Cardiac muscle cell (in vitro differentiated cells and primary cell): ENCODE data around the gene SSU72. TPM values are rescaled to one million over a fixed set of nuclear protein-coding genes. Genes with fewer than 3 reads are reported as not detected.

ENCODE experiments used
- DNase-seq, 2 donors: peaks; one replicate each; pipeline versions ENCODE4 v3.0.0 to v3.0.0-alpha.2; 2010 to 2017; ENCODE audit warnings: low read depth in 1 of 2, low spot score in 1 of 2
- H3K27ac ChIP-seq: fragments of 200-600 bp; sonication (generic); 2 replicates; pipeline ENCODE4 v1.5.1; 2016
- H3K27me3 ChIP-seq: fragments of 200-600 bp; sonication (generic); 2 replicates; pipeline ENCODE4 v1.6.0; 2016; ENCODE audit warnings: control low read depth
- H3K36me3 ChIP-seq: fragments of 200-600 bp; sonication (generic); 2 replicates; pipeline ENCODE4 v1.5.1; 2016; ENCODE audit warnings: control low read depth
- H3K4me1 ChIP-seq: fragments of 200-600 bp; sonication (generic); 2 replicates; pipeline ENCODE4 v1.8.1; 2017; ENCODE audit warnings: low read depth, mild to moderate bottlenecking, mixed run types
- H3K4me3 ChIP-seq: fragments of 200-600 bp; sonication (generic); 2 replicates; pipeline ENCODE4 v1.5.1; 2016; ENCODE audit warnings: mild to moderate bottlenecking
- H3K9me3 ChIP-seq: fragments of 200-600 bp; sonication (generic); 2 replicates; pipeline ENCODE4 v1.5.1; 2017; ENCODE audit warnings: low read depth, mild to moderate bottlenecking, control low read depth
- polyA plus RNA-seq: library from polyadenylated mRNA; unstranded; fragments of >200 nt; fragmentation: Nextera tagmentation; extraction: Ambion mirVana; gene quantifications from 2 replicates; pipeline ENCODE4 v1.2.1, GENCODE V29; 2016
- total RNA-seq: library from RNA; depleted of rRNA; stranded (reverse); fragments of >200 nt; gene quantifications from 2 replicates; pipeline ENCODE4 v1.2.3, GENCODE V29; 2016
- TF ChIP-seq, protein P1 (sequence below): IDR thresholded peaks from 2 replicates; pipeline ENCODE4 v1.5.1; 2012; ENCODE audit warnings: low read depth, mild to moderate bottlenecking, low read length

The SSU72 gene
- total and polyA plus RNA-seq, 2 experiments from 2014 or later: 97.3 to 202 TPM

DNA sequence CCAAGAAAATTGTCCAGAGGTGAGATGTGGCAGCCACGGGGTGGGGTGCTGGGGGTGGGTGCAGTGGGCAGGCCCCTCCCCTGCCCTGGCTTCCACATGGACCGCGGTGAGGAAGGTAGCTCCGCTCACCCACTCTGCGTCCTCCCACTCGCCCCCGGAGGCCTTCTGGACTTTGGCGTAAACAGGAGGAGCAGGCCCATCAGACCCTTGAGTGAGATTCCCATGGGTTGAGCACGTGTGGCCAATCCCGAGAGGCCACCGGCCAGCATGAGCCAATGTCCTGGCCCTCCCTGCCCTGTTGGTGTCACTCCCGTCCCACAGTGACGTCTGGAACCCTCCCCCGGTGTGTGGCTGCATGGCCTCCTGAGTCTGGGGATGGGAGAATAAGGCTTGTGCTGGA is 26.1 kb downstream of the SSU72 start:
- DNase-seq: no peak
- H3K36me3 ChIP-seq: no peaks in the 10 kb centered on the region
- H3K27ac ChIP-seq: no peak overlapping the region
- H3K4me3 ChIP-seq: no peak overlapping the region
- H3K4me1 ChIP-seq: no peaks in the 10 kb centered on the region
- H3K27me3 ChIP-seq: no peaks in the 10 kb centered on the region
- TF ChIP-seq, protein P1, sequence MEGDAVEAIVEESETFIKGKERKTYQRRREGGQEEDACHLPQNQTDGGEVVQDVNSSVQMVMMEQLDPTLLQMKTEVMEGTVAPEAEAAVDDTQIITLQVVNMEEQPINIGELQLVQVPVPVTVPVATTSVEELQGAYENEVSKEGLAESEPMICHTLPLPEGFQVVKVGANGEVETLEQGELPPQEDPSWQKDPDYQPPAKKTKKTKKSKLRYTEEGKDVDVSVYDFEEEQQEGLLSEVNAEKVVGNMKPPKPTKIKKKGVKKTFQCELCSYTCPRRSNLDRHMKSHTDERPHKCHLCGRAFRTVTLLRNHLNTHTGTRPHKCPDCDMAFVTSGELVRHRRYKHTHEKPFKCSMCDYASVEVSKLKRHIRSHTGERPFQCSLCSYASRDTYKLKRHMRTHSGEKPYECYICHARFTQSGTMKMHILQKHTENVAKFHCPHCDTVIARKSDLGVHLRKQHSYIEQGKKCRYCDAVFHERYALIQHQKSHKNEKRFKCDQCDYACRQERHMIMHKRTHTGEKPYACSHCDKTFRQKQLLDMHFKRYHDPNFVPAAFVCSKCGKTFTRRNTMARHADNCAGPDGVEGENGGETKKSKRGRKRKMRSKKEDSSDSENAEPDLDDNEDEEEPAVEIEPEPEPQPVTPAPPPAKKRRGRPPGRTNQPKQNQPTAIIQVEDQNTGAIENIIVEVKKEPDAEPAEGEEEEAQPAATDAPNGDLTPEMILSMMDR: no peak
- H3K9me3 ChIP-seq: no peaks in the 10 kb centered on the region

DNA sequence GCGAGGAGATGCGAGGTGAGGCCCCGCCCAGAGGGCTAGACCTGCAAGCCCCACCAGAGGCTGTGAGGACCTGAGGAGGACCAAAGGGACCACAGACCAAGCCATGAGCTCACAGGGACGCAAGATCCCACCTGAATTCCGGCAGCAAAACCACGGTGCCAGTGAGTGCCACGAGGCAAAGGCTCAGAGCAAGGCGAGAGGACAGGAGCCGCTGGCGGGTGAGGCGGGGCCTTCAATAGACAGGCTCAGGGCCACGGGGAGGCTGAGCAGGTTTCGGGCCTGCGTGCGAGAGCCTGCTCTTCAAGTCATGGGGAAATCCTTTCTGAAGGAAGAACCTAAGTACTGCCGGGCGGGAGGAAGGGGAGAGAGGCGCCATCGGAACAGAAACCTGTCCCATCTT is 27.2 kb downstream of the SSU72 start:
- H3K4me3 ChIP-seq: no peak overlapping the region
- TF ChIP-seq, protein P1: no peak
- no peak overlapping the region for H3K27ac ChIP-seq
- no peaks in the 10 kb centered on the region for H3K36me3 ChIP-seq
- no peak for DNase-seq
- H3K4me1 ChIP-seq: no peaks in the 10 kb centered on the region
- H3K27me3 ChIP-seq: no peaks in the 10 kb centered on the region
- H3K9me3 ChIP-seq: no peaks in the 10 kb centered on the region

DNA sequence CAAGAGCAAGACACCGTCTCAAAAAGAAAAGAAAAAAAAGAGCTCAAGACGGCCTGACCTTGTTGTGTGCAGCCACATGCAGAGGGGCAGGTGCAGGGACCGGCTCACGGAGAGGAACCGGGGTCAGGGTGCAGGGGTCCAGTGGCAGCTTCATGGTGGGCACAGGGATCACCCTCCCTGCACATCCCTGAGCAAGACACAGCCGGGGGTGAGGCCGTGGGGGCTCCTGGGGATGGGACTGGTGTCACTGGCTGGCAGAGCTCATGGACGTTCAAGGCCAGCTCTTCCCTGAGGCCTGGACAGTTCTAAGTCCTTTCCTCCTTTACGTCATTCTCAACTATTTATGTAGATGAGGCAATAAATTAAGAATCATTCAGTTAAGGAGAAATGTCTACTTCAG is 27.7 kb downstream of the SSU72 start:
- DNase-seq: no peak

DNA sequence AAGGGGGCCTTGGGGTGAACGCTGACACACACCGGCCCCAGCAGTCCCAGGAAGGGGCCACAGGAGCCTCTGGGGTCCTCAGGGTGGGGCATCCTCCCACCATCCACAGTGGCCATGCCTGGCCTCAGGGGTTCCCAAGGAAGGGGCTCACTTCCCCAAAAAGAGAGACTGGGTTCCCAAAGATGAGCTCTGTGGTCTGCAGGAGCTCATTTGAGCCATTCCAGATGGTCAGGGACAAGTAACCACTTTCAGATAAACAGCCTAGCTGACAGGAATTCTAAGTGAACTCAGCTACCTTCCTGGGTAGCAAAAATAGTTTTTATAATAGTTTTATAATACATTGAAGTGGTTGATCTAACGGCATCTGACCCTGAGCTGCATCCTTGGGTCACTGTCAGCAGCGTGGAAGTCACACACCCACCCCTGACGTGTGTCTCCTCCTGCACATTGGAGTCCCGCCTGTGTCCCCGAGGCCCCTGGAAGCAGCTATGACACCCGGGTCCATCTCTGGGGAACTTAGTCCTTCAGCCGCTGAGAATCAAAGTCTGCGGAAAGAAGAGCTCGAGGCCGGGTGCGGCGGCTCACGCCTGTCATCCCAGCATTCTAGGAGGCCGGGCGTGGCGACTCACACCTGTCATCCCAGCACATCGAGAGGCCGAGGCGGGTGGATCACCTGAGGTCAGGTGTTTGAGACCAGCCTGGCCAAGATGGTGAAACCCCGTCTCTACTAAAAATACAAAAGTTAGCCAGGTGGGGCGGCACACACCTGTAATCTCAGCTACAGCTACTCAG is 28.5 kb downstream of the SSU72 start:
- Histone ChIP-seq H3K27me3 (no peaks in the 10 kb centered on the region), H3K4me1 (no peaks in the 10 kb centered on the region), H3K4me3 (no peak overlapping the region), H3K36me3 (peaks cover 6% of the 10 kb centered on the region), H3K9me3 (no peaks in the 10 kb centered on the region), H3K27ac (no peak overlapping the region)
- TF ChIP-seq, protein P1: no peak
- no peak for DNase-seq

More for the DNA sequence above, 27.7 kb downstream of the SSU72 start:
- Histone ChIP-seq H3K27me3 (no peaks in the 10 kb centered on the region), H3K4me1 (no peaks in the 10 kb centered on the region), H3K36me3 (no peaks in the 10 kb centered on the region), H3K9me3 (no peaks in the 10 kb centered on the region), H3K4me3 (no peak overlapping the region), H3K27ac (no peak overlapping the region)
- TF ChIP-seq, protein P1: no peak

DNA sequence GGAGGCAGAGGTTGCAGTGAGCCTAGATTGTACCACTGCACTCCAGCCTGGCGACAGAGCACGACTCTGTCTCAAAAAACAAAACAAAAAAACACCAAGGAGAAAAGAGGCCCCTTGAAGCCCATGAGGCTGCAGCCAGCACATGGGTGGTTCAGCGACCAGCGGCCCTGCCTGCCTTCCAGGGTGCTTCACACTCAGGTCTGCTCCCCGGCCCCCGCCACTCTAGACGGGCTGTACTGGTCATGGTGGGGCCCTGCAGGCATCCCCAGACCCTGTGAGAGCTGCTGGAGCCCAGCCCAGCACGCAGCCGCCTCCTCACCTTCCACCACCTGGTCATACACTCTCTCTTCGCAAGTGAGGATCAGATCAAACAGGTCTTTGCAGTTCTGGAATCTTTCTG is 30.1 kb downstream of the SSU72 start:
- Histone ChIP-seq H3K27ac (no peak overlapping the region), H3K36me3 (peaks cover 6% of the 10 kb centered on the region), H3K4me3 (no peak overlapping the region), H3K9me3 (no peaks in the 10 kb centered on the region), H3K4me1 (peaks cover 3% of the 10 kb centered on the region), H3K27me3 (no peaks in the 10 kb centered on the region)
- TF ChIP-seq, protein P1: no peak
- DNase-seq: no peak
